ENCODE data around the gene PDZRN4. TPM values are rescaled to one million over a fixed set of nuclear protein-coding genes. Genes with fewer than 3 reads are reported as not detected.

PDZRN4 gene
- total and polyA plus RNA-seq, 2 donors (not counting 3 experiments of a cell fraction or from before 2014, with no cell fraction given) = not detected

GRCh38 chr12:41250748-41251147, 62.6 kb downstream of the PDZRN4 start:
- BruUV-seq (replicated peaks) = no TSS peak
- Histone ChIP-seq H4K20me1 (replicated peaks; ENCODE audit: control insufficient read depth, extremely low read depth, insufficient read depth, low read length) (no peaks in the 10 kb centered on the region), H3K4me3 (replicated peaks in 1 of 3; ENCODE audit: insufficient read depth in 1 of 3, low read depth in 1 of 3, low read length in 3 of 3) (no peak overlapping the region), H3K27me3 (ENCODE audit: control insufficient read depth in 2 of 2, insufficient read depth in 2 of 2, low read length in 2 of 2) (no peaks in the 10 kb centered on the region), H3K4me2 (ENCODE audit: insufficient read depth, low read length) (no peak overlapping the region), H3K36me3 (ENCODE audit: control insufficient read depth in 2 of 2, extremely low read depth in 1 of 2, insufficient read depth in 2 of 2, low read length in 2 of 2) (no peaks in the 10 kb centered on the region), H2AFZ (ENCODE audit: low read depth, low read length) (no peak overlapping the region), H3K9me3 (replicated peaks; ENCODE audit: control insufficient read depth, insufficient read depth, low read length) (no peaks in the 10 kb centered on the region), H3K9ac (replicated peaks; ENCODE audit: extremely low read depth, insufficient read depth, low read length) (no peak overlapping the region), H3K9me1 (replicated peaks; ENCODE audit: control insufficient read depth, extremely low read depth, insufficient read depth, low read length) (no peaks in the 10 kb centered on the region), H3K27ac (ENCODE audit: insufficient read depth, low read depth, low read length) (no peak overlapping the region), H3K79me2 (ENCODE audit: control insufficient read depth, insufficient read depth, low read length) (no peaks in the 10 kb centered on the region), H3K4me1 (ENCODE audit: control insufficient read depth, extremely low read depth, insufficient read depth, low read length) (no peaks in the 10 kb centered on the region)
- dilution Hi-C loops (cut with MboI; ENCODE audit: extremely low pct_ligation_motif_present, low sequenced_read_pairs) = no loop called here
- peak; percentile 33 for DNase-seq (ENCODE audit: low read depth, low spot score)
- no peak for FAIRE-seq
- CTCF ChIA-PET = no interaction called here
- POLR2A ChIA-PET = no interaction called here
- TF ChIP-seq FOS (IDR thresholded peaks at IDR 0.05; ENCODE audit: borderline replicate concordance, insufficient read depth, low read length) = no peak
- TF ChIP-seq, protein P1, sequence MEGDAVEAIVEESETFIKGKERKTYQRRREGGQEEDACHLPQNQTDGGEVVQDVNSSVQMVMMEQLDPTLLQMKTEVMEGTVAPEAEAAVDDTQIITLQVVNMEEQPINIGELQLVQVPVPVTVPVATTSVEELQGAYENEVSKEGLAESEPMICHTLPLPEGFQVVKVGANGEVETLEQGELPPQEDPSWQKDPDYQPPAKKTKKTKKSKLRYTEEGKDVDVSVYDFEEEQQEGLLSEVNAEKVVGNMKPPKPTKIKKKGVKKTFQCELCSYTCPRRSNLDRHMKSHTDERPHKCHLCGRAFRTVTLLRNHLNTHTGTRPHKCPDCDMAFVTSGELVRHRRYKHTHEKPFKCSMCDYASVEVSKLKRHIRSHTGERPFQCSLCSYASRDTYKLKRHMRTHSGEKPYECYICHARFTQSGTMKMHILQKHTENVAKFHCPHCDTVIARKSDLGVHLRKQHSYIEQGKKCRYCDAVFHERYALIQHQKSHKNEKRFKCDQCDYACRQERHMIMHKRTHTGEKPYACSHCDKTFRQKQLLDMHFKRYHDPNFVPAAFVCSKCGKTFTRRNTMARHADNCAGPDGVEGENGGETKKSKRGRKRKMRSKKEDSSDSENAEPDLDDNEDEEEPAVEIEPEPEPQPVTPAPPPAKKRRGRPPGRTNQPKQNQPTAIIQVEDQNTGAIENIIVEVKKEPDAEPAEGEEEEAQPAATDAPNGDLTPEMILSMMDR (IDR thresholded peaks at IDR 0.05; ENCODE audit: extremely low read depth in 1 of 2, insufficient read depth in 1 of 2, low read depth in 1 of 2, low read length in 2 of 2) = no peak
- TF ChIP-seq POLR2A (IDR thresholded peaks at IDR 0.05; ENCODE audit: low read depth, low read length) = no peak
- TF ChIP-seq MAX (IDR thresholded peaks at IDR 0.05; ENCODE audit: insufficient read depth, insufficient read length) = no peak
- no peak for TF ChIP-seq JUN (IDR thresholded peaks at IDR 0.05; ENCODE audit: borderline replicate concordance, insufficient read depth, insufficient read length, low read depth)
- TF ChIP-seq POLR2AphosphoS5 (IDR thresholded peaks at IDR 0.05; ENCODE audit: insufficient read depth, low read depth, low read length) = no peak
- no peak for TF ChIP-seq GATA2 (IDR thresholded peaks at IDR 0.05; ENCODE audit: insufficient read depth, insufficient read length, low read depth, low read length)
- TF ChIP-seq MYC (IDR thresholded peaks at IDR 0.05; ENCODE audit: low read depth, low read length) = no peak
- no peak for TF ChIP-seq EZH2 (IDR thresholded peaks at IDR 0.05; ENCODE audit: borderline replicate concordance, low read depth, low read length, severe bottlenecking)
- intact Hi-C loops (cut with micrococcal nuclease) = no loop called here
